Endothelial cell of hepatic sinusoid (primary cell): ENCODE measurements around the gene CNTN5.

ENCODE experiments used
- in situ Hi-C: cut with HindIII; loops from 2 replicates; pipeline ENCODE4 v1.10.0; 2017; ENCODE audit warnings: low sequenced_read_pairs

The CNTN5 gene

DNA sequence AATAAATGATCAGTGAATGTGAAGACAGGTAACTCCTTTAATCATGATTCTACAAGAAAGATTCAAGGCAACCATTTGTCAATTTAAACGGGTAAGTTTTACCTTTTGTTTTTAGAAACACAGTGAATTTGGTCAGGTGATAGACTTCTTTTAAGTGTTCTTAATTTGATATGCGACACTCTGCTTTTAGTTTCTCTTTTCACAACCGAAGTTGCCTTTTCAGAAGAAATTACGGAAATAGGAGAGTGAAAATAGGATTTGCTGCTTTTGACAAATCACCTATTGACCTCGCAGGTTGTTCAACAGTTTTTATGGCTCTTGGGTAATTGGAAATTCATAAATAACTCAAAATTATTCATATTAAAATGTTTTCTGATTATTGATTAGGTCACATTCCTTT is 142.1 kb downstream of the CNTN5 start:
- in situ Hi-C loops, result no loop called here

DNA sequence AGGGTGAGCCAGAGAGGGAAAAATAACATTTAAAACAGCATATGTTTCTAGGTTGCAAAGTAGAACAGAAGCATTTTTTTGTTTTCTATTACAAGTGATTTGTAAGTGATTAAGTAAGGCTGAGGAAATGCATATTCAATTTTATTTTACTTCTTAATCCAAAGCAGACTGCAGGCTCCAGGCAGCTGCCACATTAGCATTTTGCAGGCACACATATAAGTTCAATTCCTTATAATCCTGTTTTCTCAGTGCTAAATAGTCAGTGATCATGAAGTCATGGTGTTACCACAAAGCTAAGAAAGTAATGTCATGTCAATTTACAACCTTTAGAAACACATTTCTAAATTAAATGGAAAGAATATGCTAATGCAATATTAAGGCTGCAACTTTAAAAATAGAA is 149.8 kb downstream of the CNTN5 start:
- in situ Hi-C loops, result no loop called here

DNA sequence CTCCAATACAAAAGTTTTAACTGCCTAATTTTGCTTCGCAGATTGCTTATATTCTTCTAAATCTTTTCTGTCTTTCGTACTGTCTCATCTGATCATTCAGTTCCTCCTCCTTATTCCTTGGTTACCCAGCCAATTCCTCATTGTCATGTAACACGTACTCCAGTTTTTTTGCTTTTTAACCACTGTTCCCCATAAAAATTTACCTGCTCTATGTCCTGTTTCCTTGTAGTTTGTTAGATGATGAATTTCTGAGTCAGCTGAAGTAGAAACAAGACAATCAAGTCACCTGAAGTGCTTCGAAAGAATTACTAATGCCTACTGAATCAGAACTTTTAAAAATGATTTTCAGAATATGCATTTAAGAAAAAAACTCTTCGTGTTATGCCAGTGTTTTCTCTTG is 150.6 kb downstream of the CNTN5 start:
- in situ Hi-C loops, result no loop called here

GRCh38 chr11:99176430-99176829 is 155.7 kb downstream of the CNTN5 start:
- in situ Hi-C loops, result no loop called here

GRCh38 chr11:99177446-99177845 is 156.7 kb downstream of the CNTN5 start:
- in situ Hi-C loops, result no loop called here

DNA sequence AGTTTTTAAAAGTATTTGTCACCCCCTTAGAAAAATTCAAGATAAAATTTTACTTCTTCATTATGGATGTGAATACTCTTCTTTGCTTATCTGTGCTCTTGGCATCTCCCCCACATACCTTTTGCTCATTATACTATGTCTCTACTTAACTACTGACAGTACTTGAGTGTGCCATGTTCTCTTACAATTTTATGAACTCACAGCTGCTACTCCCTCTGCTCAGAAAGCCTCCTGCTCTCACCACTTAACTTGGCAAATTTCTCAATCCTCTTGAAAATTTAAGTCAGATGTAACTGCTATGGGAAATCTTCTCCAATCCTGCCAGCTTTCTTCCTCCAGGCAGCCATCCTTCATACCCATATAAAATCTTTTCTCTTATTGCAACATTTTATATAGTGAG is 163.4 kb downstream of the CNTN5 start:
- in situ Hi-C loops, result no loop called here

DNA sequence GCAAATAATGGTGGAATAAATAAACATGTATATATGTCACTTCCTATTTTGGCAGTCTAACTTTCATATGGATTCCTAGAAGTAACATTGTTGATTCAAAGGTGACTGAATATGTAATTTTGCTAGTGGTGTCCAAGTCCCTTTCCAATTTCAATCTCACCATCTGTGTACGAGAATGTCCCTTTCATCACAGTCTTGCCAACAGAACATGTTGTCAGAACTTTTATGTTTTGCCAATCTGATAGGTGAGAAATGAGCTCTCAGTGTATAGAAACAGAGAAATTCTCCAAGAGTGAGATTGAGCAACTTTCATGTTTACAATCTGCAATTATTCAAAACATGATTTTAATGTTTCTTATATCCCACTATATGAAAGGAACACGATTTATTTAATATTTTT is 167.5 kb downstream of the CNTN5 start:
- in situ Hi-C loops, result no loop called here

- in situ Hi-C loops, result no loop called here
Observed at GRCh38 chr11:99192716-99193115, 172.0 kb downstream of the CNTN5 start.

DNA sequence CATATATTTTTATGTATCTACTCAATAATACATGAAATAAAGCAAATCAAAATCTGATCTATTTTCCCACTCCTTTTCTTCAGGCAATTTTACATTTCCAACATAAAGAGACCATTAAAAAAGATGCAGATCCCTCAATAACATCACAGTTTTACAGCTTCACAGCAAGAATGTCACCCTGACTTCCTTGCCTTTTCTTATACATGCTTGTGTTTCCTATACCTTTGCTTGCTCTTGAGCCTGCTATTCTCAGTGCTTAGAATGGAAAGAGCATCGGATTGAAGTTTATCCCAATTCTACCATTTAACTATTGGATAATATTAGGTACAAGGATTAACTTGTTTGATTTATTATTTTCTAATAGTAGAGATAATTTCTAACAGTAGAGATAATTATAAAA is 176.7 kb downstream of the CNTN5 start:
- in situ Hi-C loops, result no loop called here

- in situ Hi-C loops, result no loop called here
Observed at GRCh38 chr11:99198215-99198614, 177.5 kb downstream of the CNTN5 start.

DNA sequence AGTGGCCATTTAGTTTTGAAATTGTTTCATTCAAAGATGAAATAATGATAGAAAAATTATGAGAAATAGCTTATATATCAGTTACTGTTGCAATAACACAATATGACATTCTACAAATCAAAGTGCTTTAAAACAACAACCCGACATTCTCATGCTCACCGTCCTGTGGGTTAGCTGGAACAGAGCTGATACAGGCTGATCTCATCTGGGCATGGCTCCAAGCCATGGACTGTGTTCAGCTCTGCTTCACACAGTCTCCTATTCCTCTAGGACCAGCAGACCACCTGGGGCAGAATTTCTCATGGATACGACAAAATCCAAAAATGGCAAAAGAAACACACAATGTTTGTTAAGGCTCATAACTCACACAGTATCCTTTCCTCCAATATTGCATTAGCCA is 178.6 kb downstream of the CNTN5 start:
- in situ Hi-C loops, result no loop called here

DNA sequence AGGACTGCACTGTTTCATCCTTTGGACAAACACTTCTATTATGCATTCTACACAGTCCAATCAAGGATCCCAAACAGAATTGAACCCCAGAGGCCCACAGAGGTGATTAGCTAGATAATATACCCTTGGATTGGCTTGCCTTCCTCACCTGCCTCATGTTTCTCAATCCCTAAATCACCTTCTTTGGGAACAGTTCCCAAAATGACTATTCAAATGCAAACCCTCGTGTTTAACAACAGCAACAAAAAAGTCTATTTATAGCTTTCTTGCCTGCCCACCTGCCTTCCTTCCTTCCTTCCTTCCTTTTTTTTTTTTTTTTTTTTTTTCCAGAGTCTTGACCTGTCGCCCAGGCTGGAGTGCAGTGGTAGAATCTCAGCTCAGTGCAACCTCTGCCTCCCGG is 180.0 kb downstream of the CNTN5 start:
- in situ Hi-C loops, result no loop called here

DNA sequence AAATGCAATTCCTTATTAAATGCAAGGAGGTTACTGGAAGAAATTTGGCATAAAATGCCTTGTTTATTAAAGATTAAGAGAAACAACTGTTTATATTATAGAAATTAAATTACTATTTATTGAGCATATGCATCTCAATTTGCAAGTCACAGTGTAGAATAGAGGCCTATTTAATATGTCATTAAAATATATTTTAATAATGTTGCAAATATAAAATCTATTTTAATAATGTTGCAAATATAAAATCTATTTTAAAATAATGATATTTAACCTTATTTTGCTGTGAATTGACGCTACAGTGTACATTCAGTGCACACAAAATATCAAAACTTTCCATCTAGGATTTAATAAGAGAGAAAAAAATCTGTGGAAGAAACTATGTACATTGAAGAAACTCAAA is 188.1 kb downstream of the CNTN5 start:
- in situ Hi-C loops, result loop anchor here (5.0 kb wide), 1 partner anchor 98 kb away; no protein-coding TSS in a partner anchor

GRCh38 chr11:99229544-99229943 is 208.8 kb downstream of the CNTN5 start:
- in situ Hi-C loops, result no loop called here

- in situ Hi-C loops, result no loop called here
Observed at GRCh38 chr11:99234534-99234933, 213.8 kb downstream of the CNTN5 start.

- in situ Hi-C loops, result no loop called here
Observed at GRCh38 chr11:99238401-99238800, 217.7 kb downstream of the CNTN5 start.

DNA sequence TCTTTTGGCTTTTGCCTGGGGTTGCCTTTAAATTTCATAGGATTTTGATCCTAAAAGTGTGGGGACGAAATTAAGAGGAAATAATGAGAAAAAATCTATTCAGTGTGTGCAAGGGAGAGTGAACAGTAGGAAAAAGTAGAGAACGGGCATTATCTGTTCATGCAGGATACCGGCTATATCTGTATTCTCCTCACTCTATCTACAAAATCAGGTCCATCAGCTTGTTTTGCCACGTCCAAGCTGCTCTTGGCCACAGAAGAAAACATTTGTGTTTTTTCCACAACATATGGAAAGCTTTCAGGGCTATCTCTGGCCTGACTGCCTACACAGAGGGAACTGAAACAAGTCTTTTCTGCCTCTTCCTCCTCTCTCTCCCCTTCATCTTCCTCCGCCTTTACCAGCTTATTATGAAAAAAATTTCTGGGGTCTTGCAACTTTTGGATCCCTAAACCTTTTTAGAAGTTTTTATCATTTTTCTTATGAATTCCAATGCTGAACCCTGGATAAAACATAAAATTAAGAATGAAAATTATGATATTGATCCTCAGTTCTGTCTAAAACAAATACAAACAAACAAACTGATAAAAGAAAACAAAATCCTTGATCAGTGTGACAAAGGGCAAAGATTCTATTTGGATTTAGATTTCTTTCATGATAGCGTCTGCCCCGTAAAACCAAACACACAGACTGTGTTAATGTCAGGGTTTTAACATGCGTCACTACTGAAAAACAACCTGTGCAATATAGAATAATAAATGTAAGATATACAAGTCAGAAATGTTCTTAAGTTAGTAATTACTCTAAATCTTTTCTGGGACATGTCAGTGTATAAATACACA is 219.7 kb downstream of the CNTN5 start:
- in situ Hi-C loops, result no loop called here

- in situ Hi-C loops, result no loop called here
Observed at GRCh38 chr11:99241066-99241465, 220.3 kb downstream of the CNTN5 start.

GRCh38 chr11:99244613-99245012 is 223.9 kb downstream of the CNTN5 start:
- in situ Hi-C loops, result no loop called here

- in situ Hi-C loops, result no loop called here
Observed at GRCh38 chr11:99246199-99246598, 225.4 kb downstream of the CNTN5 start.

GRCh38 chr11:99256614-99257013 is 235.9 kb downstream of the CNTN5 start:
- in situ Hi-C loops, result no loop called here

GRCh38 chr11:99257131-99257530 is 236.4 kb downstream of the CNTN5 start:
- in situ Hi-C loops, result no loop called here

GRCh38 chr11:99260696-99261095 is 239.9 kb downstream of the CNTN5 start:
- in situ Hi-C loops, result no loop called here
